Omental fat pad (tissue), 4 donors: ENCODE data around the gene MFNG. TPM values are rescaled to one million over a fixed set of nuclear protein-coding genes. Genes with fewer than 3 reads are reported as not detected.

Experiments used
- ATAC-seq: fragments of 150-250 bp; one replicate; pipeline ENCODE4 v1.9.1; 2016; ENCODE audit warnings: mild to moderate bottlenecking, moderate library complexity; ENCODE audit not compliant: low FRiP score
- DNase-seq: peaks from one replicate; pipeline ENCODE4 v3.0.0-alpha.2; 2019; ENCODE audit warnings: low spot score
- total RNA-seq, 4 donors: library from RNA; depleted of rRNA; stranded (reverse); fragments of >200 nt; gene quantifications; one replicate each; pipeline ENCODE4 v1.1.0, GENCODE V29; 2016
- TF ChIP-seq, protein P1 (sequence below), 3 donors: fragments of 450-650 bp; IDR thresholded peaks; one replicate each; pipeline ENCODE4 v1.5.1; 2016 to 2017; ENCODE audit warnings: antibody characterized with exemption in 3 of 3, mild to moderate bottlenecking in 3 of 3, moderate library complexity in 2 of 3

Gene MFNG
- total RNA-seq, 4 donors from 2014 or later: 16.0 to 64.2 (median 35.7) TPM

DNA sequence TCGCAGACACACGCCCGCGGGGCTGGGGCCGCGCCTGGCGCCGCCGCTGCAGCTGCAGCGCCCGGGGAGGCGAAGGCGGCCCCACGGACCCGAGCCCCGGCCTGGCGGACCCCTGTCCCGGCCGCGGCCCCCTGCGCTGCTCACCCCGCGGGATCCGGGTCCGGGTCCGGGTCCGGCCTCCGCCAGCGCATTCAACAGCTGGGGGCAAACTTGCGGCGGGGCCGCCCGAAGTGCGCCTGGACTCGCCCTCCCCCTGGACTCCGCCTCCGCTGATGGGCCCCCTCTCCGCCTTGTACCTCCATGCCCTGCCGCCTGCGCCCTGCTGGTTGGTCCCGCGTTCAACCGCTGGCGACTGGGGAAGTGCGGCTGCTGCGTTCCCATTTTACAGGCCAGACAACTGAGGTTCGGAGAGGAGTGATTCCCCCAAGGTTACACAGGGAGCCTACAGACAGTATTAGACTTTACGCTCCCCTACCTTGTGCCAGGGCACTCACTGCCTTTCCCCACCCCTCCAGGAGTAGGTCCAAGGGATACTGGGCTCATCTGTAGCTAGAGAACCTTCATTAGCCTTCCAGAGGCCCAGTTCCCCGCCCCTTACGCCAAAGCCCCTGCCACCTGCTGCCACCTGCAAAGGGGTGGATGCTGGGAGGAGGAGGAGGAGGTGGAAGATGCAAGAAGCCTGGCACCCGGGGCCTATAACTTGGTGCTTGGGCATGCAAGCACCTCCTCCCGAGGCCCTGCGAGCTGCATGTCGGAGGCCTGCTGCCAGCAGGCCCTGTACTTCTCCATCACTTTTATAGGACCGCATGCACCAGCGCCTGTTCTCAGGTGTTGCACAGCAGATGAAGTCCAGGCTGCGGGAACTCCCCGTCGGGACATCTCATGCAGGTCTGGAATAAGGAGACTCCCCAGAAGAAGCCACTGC, 58.2 kb downstream of the MFNG start:
- ATAC-seq (no peak), DNase-seq (no peak)
- TF ChIP-seq, protein P1, sequence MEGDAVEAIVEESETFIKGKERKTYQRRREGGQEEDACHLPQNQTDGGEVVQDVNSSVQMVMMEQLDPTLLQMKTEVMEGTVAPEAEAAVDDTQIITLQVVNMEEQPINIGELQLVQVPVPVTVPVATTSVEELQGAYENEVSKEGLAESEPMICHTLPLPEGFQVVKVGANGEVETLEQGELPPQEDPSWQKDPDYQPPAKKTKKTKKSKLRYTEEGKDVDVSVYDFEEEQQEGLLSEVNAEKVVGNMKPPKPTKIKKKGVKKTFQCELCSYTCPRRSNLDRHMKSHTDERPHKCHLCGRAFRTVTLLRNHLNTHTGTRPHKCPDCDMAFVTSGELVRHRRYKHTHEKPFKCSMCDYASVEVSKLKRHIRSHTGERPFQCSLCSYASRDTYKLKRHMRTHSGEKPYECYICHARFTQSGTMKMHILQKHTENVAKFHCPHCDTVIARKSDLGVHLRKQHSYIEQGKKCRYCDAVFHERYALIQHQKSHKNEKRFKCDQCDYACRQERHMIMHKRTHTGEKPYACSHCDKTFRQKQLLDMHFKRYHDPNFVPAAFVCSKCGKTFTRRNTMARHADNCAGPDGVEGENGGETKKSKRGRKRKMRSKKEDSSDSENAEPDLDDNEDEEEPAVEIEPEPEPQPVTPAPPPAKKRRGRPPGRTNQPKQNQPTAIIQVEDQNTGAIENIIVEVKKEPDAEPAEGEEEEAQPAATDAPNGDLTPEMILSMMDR (IDR thresholded peaks at IDR 0.05): no peak

- ATAC-seq: no peak
- TF ChIP-seq, protein P1 (IDR thresholded peaks at IDR 0.05): no peak
- no peak for DNase-seq
Measured at GRCh38 chr22:37427135-37427710, 59.0 kb downstream of the MFNG start, which contains the start of gene ELFN2. TSS of gene ELFN2 (minus strand) at chr22:37427479. CDS start at chr22:37375534, 51,945 bp downstream.

GRCh38 chr22:37426706-37427134, 59.5 kb downstream of the MFNG start:
- ATAC-seq (no peak), DNase-seq (no peak)
- TF ChIP-seq, protein P1 (IDR thresholded peaks at IDR 0.05): no peak

DNA sequence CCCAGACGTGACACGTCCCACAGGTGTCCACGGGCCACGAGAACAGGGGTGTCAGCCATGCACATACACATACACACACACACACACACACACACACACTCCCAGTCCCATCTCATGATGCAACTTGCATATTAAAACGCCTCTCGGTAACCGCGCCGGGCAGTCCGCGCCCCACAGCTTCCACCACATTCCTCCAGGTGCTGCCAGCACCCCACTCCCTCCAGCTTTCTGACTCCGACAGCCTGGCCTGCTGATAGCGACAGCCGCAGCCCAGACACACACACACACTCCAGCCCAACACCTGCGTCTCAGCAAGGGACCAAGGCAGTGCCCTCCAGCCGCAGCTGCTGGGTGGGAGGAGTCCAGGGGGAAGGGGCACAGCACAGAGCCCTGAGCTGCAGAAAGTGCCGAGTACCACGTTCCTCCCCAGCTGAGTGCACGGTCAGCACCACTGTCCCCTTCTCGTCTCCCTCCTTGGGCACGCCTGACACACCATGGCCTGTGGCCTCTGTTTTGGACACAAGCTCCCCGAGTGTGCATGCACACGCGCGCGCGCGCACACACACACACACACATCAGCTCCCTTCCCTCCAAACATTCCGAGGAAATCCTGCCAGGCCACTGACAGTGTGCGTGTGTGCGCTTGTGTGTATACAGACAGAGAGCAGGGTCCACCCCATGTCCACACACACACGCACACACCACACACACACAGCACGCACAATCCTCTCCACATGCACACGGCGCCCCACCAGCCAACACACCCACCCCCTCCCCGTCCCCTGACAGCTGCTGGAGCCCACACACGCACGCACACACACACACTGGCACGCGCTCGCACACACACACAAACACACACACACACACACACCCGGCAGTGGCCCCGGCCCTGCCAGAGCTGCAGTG, 60.1 kb downstream of the MFNG start:
- TF ChIP-seq, protein P1 (IDR thresholded peaks at IDR 0.05): no peak
- DNase-seq (no peak), ATAC-seq (no peak)

DNA sequence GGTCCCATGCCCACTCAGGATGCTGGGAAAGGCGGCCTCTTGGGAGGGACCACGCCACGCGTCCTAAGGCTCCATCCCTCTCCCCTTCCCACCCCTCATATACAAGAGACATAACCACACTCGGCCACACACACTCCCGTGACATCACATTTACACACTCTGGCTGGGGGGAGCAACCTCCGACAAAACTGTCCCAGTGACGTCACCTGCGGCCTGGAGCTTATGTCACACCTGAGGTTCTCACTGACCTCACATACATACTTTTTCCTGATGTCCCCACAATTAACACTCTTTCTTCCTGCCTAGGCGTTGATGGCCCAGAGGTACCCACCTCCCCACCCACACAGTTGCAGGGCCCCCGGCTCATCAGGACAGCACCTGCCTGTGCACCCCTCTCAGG, 60.8 kb downstream of the MFNG start:
- ATAC-seq (no peak), DNase-seq (no peak)
- TF ChIP-seq, protein P1 (IDR thresholded peaks at IDR 0.05): no peak

- TF ChIP-seq, protein P1 (IDR thresholded peaks at IDR 0.05): no peak
- DNase-seq (no peak), ATAC-seq (no peak)
Measured at GRCh38 chr22:37423283-37423682, 62.9 kb downstream of the MFNG start.
